Measurements from ENCODE around the gene ZNF84. TPM values are rescaled to one million over a fixed set of nuclear protein-coding genes. Genes with fewer than 3 reads are reported as not detected.
A peak's percentile ranks its signal among the peaks of the same experiment; 100 is the strongest.

ZNF84 gene
- total RNA-seq: 32.0 to 42.0 TPM (median 33.2 TPM) in 3 replicates
- long read RNA-seq, full-length matches to known transcripts: 28 of 53 reads
- long read RNA-seq, partial matches to known transcripts: 5 of 53 reads
- long read RNA-seq, other reads (novel, unspliced or antisense): 20 of 53 reads

DNA sequence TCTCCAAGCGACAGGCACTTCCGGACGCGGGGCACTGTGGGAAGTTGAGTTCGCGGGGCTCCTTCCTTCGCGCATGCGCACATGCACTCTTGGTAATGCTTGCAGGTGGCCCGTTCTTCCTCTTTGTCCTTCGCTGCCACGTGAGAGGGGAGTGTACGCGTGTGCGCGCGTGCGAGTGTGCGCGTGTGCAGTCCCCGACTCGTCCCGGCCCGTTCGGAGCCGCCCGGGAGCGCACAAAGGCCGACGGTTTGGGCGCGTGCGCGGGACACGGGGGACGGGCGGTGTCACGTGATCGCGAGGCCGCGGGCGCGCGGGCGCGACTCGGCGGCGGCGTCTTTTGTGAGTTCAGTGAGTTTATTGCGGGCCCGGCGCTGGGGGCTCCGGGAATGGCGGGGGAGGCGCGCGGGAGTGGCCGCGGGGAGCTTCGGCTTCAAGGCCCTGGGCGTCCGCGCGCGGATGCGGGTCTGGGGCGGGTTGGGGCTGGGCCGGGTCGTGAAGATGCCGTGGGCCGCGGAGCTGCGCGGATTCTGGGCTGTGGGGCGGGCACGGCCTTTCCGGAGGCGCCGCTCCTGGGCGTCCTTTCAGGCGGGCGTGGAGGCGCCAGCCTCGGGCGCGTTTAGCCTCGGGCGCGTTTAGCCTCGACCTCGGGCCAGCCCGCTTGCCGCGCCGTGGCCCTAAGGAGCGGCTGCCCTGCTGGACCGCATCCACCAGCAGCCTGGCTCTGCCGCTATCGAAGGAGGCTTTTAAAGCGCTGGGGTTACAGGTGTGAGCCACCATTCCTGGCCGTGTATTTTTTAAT lies at the start of gene ZNF84:
TSS of gene ZNF84 (plus strand) at position 303 of the 799 bp plus-strand sequence. CDS start 3,959 bp downstream, outside the sequence.
- Mint-ChIP-seq H3K9me3 (ENCODE audit: low read depth) (peaks cover 43% of the 10 kb centered on the region), H3K36me3 (ENCODE audit: low read depth) (peaks cover 32% of the 10 kb centered on the region), H3K27ac (ENCODE audit: unreplicated experiment) (peak within 1 kb of the TSS; percentile 97), H3K27me3 (ENCODE audit: low read depth) (peaks cover 1% of the 10 kb centered on the region), H3K4me1 (ENCODE audit: low read depth) (peaks cover 12% of the 10 kb centered on the region), H3K4me3 (ENCODE audit: unreplicated experiment) (peak within 1 kb of the TSS; percentile 85)
- TF ChIP-seq, protein P1, sequence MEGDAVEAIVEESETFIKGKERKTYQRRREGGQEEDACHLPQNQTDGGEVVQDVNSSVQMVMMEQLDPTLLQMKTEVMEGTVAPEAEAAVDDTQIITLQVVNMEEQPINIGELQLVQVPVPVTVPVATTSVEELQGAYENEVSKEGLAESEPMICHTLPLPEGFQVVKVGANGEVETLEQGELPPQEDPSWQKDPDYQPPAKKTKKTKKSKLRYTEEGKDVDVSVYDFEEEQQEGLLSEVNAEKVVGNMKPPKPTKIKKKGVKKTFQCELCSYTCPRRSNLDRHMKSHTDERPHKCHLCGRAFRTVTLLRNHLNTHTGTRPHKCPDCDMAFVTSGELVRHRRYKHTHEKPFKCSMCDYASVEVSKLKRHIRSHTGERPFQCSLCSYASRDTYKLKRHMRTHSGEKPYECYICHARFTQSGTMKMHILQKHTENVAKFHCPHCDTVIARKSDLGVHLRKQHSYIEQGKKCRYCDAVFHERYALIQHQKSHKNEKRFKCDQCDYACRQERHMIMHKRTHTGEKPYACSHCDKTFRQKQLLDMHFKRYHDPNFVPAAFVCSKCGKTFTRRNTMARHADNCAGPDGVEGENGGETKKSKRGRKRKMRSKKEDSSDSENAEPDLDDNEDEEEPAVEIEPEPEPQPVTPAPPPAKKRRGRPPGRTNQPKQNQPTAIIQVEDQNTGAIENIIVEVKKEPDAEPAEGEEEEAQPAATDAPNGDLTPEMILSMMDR (IDR thresholded peaks at IDR 0.05): no peak
- peak; percentile 99 for DNase-seq (ENCODE audit: low spot score)

DNA sequence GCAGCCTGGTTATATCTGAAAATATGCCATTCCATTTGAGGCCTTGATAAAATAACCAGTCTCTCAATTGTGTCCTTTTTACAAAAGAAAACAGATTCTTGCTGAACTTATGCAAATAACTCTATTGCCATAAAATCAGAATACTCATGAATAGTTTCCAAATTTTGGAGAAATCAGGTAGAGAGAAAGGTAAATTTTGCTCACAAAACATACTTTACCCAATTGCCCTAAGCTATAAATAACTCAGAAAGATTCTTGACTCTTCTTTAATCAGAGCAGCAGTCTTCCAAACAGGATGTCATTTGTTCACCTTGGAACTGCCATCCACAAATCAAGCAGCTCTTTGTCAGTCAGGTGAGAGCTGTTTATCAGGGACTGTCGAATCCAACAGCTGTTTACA lies 38.6 kb upstream of the ZNF84 start:
- Mint-ChIP-seq H3K9me3 (ENCODE audit: low read depth) (peaks cover 25% of the 10 kb centered on the region), H3K4me1 (ENCODE audit: low read depth) (peaks cover 5% of the 10 kb centered on the region), H3K27me3 (ENCODE audit: low read depth) (no peaks in the 10 kb centered on the region), H3K4me3 (ENCODE audit: unreplicated experiment) (no peak overlapping the region), H3K36me3 (ENCODE audit: low read depth) (peaks cover 15% of the 10 kb centered on the region), H3K27ac (ENCODE audit: unreplicated experiment) (no peak overlapping the region)
- DNase-seq (ENCODE audit: low spot score): no peak
- TF ChIP-seq, protein P1 (IDR thresholded peaks at IDR 0.05): no peak

- Mint-ChIP-seq H3K9me3 (ENCODE audit: low read depth) (peaks cover 60% of the 10 kb centered on the region), H3K27me3 (ENCODE audit: low read depth) (no peaks in the 10 kb centered on the region), H3K27ac (ENCODE audit: unreplicated experiment) (no peak overlapping the region), H3K4me1 (ENCODE audit: low read depth) (no peaks in the 10 kb centered on the region), H3K36me3 (ENCODE audit: low read depth) (peaks cover 76% of the 10 kb centered on the region), H3K4me3 (ENCODE audit: unreplicated experiment) (no peak overlapping the region)
- no peak for DNase-seq (ENCODE audit: low spot score)
- TF ChIP-seq, protein P1 (IDR thresholded peaks at IDR 0.05): no peak
These were observed 26.5 kb upstream of the ZNF84 start for GRCh38 chr12:133010657-133011297.

- Mint-ChIP-seq H3K27ac (ENCODE audit: unreplicated experiment) (no peak overlapping the region), H3K4me3 (ENCODE audit: unreplicated experiment) (no peak overlapping the region), H3K9me3 (ENCODE audit: low read depth) (peaks cover 45% of the 10 kb centered on the region), H3K4me1 (ENCODE audit: low read depth) (no peaks in the 10 kb centered on the region), H3K36me3 (ENCODE audit: low read depth) (peaks cover 31% of the 10 kb centered on the region), H3K27me3 (ENCODE audit: low read depth) (no peaks in the 10 kb centered on the region)
- no peak for DNase-seq (ENCODE audit: low spot score)
- TF ChIP-seq, protein P1 (IDR thresholded peaks at IDR 0.05): no peak
These were observed 13.7 kb upstream of the ZNF84 start for GRCh38 chr12:133023566-133023965.

DNA sequence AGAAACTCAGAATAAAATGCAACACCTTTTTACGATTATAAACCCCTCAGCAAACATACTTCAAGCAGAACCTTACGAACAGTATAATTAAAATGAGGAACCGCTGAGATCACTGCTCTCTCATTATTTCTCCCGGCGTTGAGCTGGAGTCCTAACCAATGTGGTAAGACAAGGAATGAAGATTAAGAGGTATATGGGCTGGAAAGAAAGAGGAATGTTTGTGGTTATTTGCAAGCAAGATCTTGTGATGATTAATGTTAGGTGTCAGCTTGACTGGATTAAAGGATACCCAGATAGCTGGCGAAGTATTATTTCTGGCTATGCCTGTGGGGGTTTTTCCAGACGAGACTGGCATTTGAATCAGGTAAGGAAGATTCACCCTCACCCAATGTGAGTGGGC lies 10.3 kb upstream of the ZNF84 start:
- no peak overlapping the region for H3K4me3 Mint-ChIP-seq (ENCODE audit: unreplicated experiment)
- peaks cover 36% of the 10 kb centered on the region for H3K9me3 Mint-ChIP-seq (ENCODE audit: low read depth)
- DNase-seq (ENCODE audit: low spot score): no peak
- TF ChIP-seq, protein P1 (IDR thresholded peaks at IDR 0.05): no peak
- no peak overlapping the region for H3K27ac Mint-ChIP-seq (ENCODE audit: unreplicated experiment)
- peaks cover 14% of the 10 kb centered on the region for H3K36me3 Mint-ChIP-seq (ENCODE audit: low read depth)
- H3K4me1 Mint-ChIP-seq (ENCODE audit: low read depth): no peaks in the 10 kb centered on the region
- no peaks in the 10 kb centered on the region for H3K27me3 Mint-ChIP-seq (ENCODE audit: low read depth)

All from chondrocyte (in vitro differentiated cells).